Astrocyte (in vitro differentiated cells and primary cell): Measurements from ENCODE around the gene SYF2. TPM values are rescaled to one million over a fixed set of nuclear protein-coding genes. Genes with fewer than 3 reads are reported as not detected.

ENCODE experiments used
- DNase-seq: peaks from one replicate; pipeline ENCODE4 v3.0.0-alpha.2; 2010; ENCODE audit warnings: low read depth
- FAIRE-seq: peaks from 2 replicates; lab custom pipeline; 2011; peaks lifted over from hg19 to GRCh38; lab: Jason Lieb, UNC
- H2AFZ ChIP-seq: 2 replicates; pipeline ENCODE4 v1.6.0; 2012; ENCODE audit warnings: low read depth, low read length, inconsistent platforms
- H3K27ac ChIP-seq: 2 replicates; pipeline ENCODE4 v1.5.1; 2011; ENCODE audit warnings: low read depth, low read length, inconsistent platforms
- H3K27me3 ChIP-seq: 2 replicates; pipeline ENCODE4 v1.6.0; 2011; ENCODE audit warnings: low read length, inconsistent platforms; ENCODE audit not compliant: insufficient read depth
- H3K36me3 ChIP-seq: 2 replicates; pipeline ENCODE4 v1.5.1; 2011; ENCODE audit warnings: low read length, inconsistent platforms; ENCODE audit not compliant: insufficient read depth
- H3K4me1 ChIP-seq: 2 replicates; pipeline ENCODE4 v1.5.1; 2011; ENCODE audit warnings: low read length, inconsistent platforms; ENCODE audit not compliant: insufficient read depth
- H3K4me2 ChIP-seq: 2 replicates; pipeline ENCODE4 v1.6.0; 2012; ENCODE audit warnings: low read length, inconsistent platforms
- H3K4me3 ChIP-seq: 2 replicates; pipeline ENCODE4 v1.5.1; 2011; ENCODE audit warnings: low read depth, mild to moderate bottlenecking, low read length, inconsistent platforms; ENCODE audit not compliant: insufficient read depth
- H3K79me2 ChIP-seq: 2 replicates; pipeline ENCODE4 v1.6.0; 2012; ENCODE audit warnings: mild to moderate bottlenecking, low read length, inconsistent platforms; ENCODE audit not compliant: insufficient read depth
- H3K9ac ChIP-seq: 2 replicates; pipeline ENCODE4 v1.6.0; 2012; ENCODE audit warnings: mild to moderate bottlenecking, low read length, inconsistent platforms
- H3K9me3 ChIP-seq: 2 replicates; pipeline ENCODE4 v1.5.1; 2012; ENCODE audit warnings: low read depth, mild to moderate bottlenecking, low read length, inconsistent platforms; ENCODE audit not compliant: insufficient read depth
- H4K20me1 ChIP-seq: 2 replicates; pipeline ENCODE4 v1.6.0; 2012; ENCODE audit warnings: low read length, inconsistent platforms; ENCODE audit not compliant: insufficient read depth
- H3K27ac Mint-ChIP-seq: one replicate; pipeline ENCODE4 v1.8.0; 2021; ENCODE audit warnings: mild to moderate bottlenecking, mixed read lengths; ENCODE audit not compliant: unreplicated experiment
- H3K27me3 Mint-ChIP-seq: one replicate; pipeline ENCODE4 v1.8.0; 2021; ENCODE audit warnings: low read depth, mixed read lengths; ENCODE audit not compliant: unreplicated experiment
- H3K36me3 Mint-ChIP-seq: one replicate; pipeline ENCODE4 v1.8.0; 2021; ENCODE audit warnings: low read depth, mixed read lengths; ENCODE audit not compliant: unreplicated experiment
- H3K4me1 Mint-ChIP-seq: one replicate; pipeline ENCODE4 v1.8.0; 2021; ENCODE audit warnings: low read depth, mixed read lengths; ENCODE audit not compliant: unreplicated experiment
- H3K4me3 Mint-ChIP-seq: one replicate; pipeline ENCODE4 v1.8.0; 2021; ENCODE audit warnings: mild to moderate bottlenecking, moderate library complexity, mixed read lengths; ENCODE audit not compliant: unreplicated experiment
- H3K9me3 Mint-ChIP-seq: one replicate; pipeline ENCODE4 v1.8.0; 2021; ENCODE audit warnings: mild to moderate bottlenecking, mixed read lengths; ENCODE audit not compliant: unreplicated experiment
- CTCF ChIP-seq: IDR thresholded peaks from 2 replicates; pipeline ENCODE4 v1.5.1; 2011; ENCODE audit warnings: low read depth, mild to moderate bottlenecking, inconsistent platforms, low read length, moderate library complexity; ENCODE audit not compliant: insufficient read depth
- EZH2 ChIP-seq: IDR thresholded peaks from 2 replicates; pipeline ENCODE4 v1.6.1; 2012; ENCODE audit warnings: mild to moderate bottlenecking, low read length, inconsistent platforms; ENCODE audit not compliant: insufficient read depth
- total RNA-seq: library from RNA; stranded (reverse); gene quantifications from 2 replicates; pipeline ENCODE4 v1.2.1, GENCODE V29; 2021

The SYF2 gene
- total RNA-seq, 1 donor from 2014 or later, result 29.1 TPM

GRCh38 chr1:25246600-25247023 is 14.3 kb upstream of the SYF2 start:
- peaks cover 19% of the 10 kb centered on the region for H3K4me1 Mint-ChIP-seq
- DNase-seq, result no peak
- Histone ChIP-seq H3K4me2 (peak overlapping the region; percentile 99), H4K20me1 (peaks cover 50% of the 10 kb centered on the region), H3K9me3 (no peaks in the 10 kb centered on the region), H3K4me1 (peaks cover 16% of the 10 kb centered on the region), H3K27ac (peak overlapping the region; percentile 98), H3K27me3 (no peaks in the 10 kb centered on the region), H3K79me2 (peaks cover 54% of the 10 kb centered on the region), H3K9ac (peak overlapping the region; percentile 100), H3K4me3 (peak overlapping the region; percentile 100), H2AFZ (peak overlapping the region; percentile 48), H3K36me3 (peaks cover 33% of the 10 kb centered on the region)
- no peak for FAIRE-seq
- H3K4me3 Mint-ChIP-seq, result peak overlapping the region; percentile 99
- no peak for TF ChIP-seq CTCF
- TF ChIP-seq EZH2, result no peak
- no peaks in the 10 kb centered on the region for H3K9me3 Mint-ChIP-seq
- no peaks in the 10 kb centered on the region for H3K27me3 Mint-ChIP-seq
- H3K36me3 Mint-ChIP-seq, result peaks cover 23% of the 10 kb centered on the region
- peak overlapping the region; percentile 96 for H3K27ac Mint-ChIP-seq

- H3K4me3 Mint-ChIP-seq, result peak overlapping the region; percentile 99
- DNase-seq, result no peak
- Histone ChIP-seq H3K36me3 (peaks cover 36% of the 10 kb centered on the region), H4K20me1 (peaks cover 50% of the 10 kb centered on the region), H2AFZ (no peak overlapping the region), H3K4me3 (peak overlapping the region; percentile 100), H3K4me2 (peak overlapping the region; percentile 99), H3K9me3 (no peaks in the 10 kb centered on the region), H3K27ac (peak overlapping the region; percentile 98), H3K9ac (peak overlapping the region; percentile 100), H3K27me3 (no peaks in the 10 kb centered on the region), H3K4me1 (peaks cover 16% of the 10 kb centered on the region), H3K79me2 (peaks cover 54% of the 10 kb centered on the region)
- no peaks in the 10 kb centered on the region for H3K27me3 Mint-ChIP-seq
- peaks cover 23% of the 10 kb centered on the region for H3K36me3 Mint-ChIP-seq
- TF ChIP-seq CTCF, result no peak
- no peak for TF ChIP-seq EZH2
- peaks cover 19% of the 10 kb centered on the region for H3K4me1 Mint-ChIP-seq
- FAIRE-seq, result no peak
- H3K27ac Mint-ChIP-seq, result peak overlapping the region; percentile 96
- H3K9me3 Mint-ChIP-seq, result no peaks in the 10 kb centered on the region
Observed at GRCh38 chr1:25245809-25246599, 13.7 kb upstream of the SYF2 start.

GRCh38 chr1:25245393-25245792 is 13.1 kb upstream of the SYF2 start:
- peak overlapping the region; percentile 96 for H3K27ac Mint-ChIP-seq
- peak overlapping the region; percentile 100 for H3K9ac ChIP-seq
- FAIRE-seq, result no peak

More at GRCh38 chr1:25245393-25245792, 13.1 kb upstream of the SYF2 start:
- Histone ChIP-seq H3K79me2 (peaks cover 54% of the 10 kb centered on the region), H4K20me1 (peaks cover 50% of the 10 kb centered on the region), H3K4me1 (peaks cover 21% of the 10 kb centered on the region), H3K9me3 (no peaks in the 10 kb centered on the region), H3K27ac (no peak overlapping the region), H3K27me3 (no peaks in the 10 kb centered on the region), H2AFZ (no peak overlapping the region), H3K4me2 (peak overlapping the region; percentile 99), H3K36me3 (peaks cover 36% of the 10 kb centered on the region), H3K4me3 (peak overlapping the region; percentile 100)
- no peaks in the 10 kb centered on the region for H3K9me3 Mint-ChIP-seq
- H3K27me3 Mint-ChIP-seq, result no peaks in the 10 kb centered on the region
- no peak for DNase-seq
- H3K4me1 Mint-ChIP-seq, result peaks cover 21% of the 10 kb centered on the region
- peak overlapping the region; percentile 99 for H3K4me3 Mint-ChIP-seq
- H3K36me3 Mint-ChIP-seq, result peaks cover 23% of the 10 kb centered on the region
- TF ChIP-seq EZH2, result no peak
- no peak for TF ChIP-seq CTCF
